Skin epidermis (tissue), 12 donors: ENCODE data around the gene ACTR2.

ENCODE experiments used
- H3K27ac ChIP-seq, 21 experiments: fragments of 200-600 bp; sonication (generic) in 11 of 21; one replicate each; pipeline ENCODE4 v1.5.0; 2020; ENCODE audit warnings: mild to moderate bottlenecking in 3 of 21, inconsistent platforms in 2 of 21, moderate library complexity in 2 of 21
- H3K4me3 ChIP-seq, 7 experiments: fragments of 200-600 bp; sonication (generic) in 2 of 7; one replicate each; pipeline ENCODE4 v1.5.0; 2020; ENCODE audit warnings: inconsistent platforms in 2 of 7, mild to moderate bottlenecking in 2 of 7, moderate library complexity in 1 of 7

Gene ACTR2

GRCh38 chr2:65276609-65277008 is 49.0 kb downstream of the ACTR2 start:
- H3K27ac ChIP-seq, result no peak overlapping the region
- no peak overlapping the region for H3K4me3 ChIP-seq

- no peak overlapping the region for H3K4me3 ChIP-seq
- no peak overlapping the region for H3K27ac ChIP-seq
These were observed 49.5 kb downstream of the ACTR2 start for GRCh38 chr2:65277118-65277517.

GRCh38 chr2:65277791-65278483 is 50.3 kb downstream of the ACTR2 start:
- Histone ChIP-seq H3K27ac (no peak overlapping the region), H3K4me3 (no peak overlapping the region)

- no peak overlapping the region for H3K27ac ChIP-seq
These were observed 50.9 kb downstream of the ACTR2 start for GRCh38 chr2:65278531-65278981.

GRCh38 chr2:65279756-65280155 is 52.1 kb downstream of the ACTR2 start:
- no peak overlapping the region for H3K27ac ChIP-seq
- no peak overlapping the region for H3K4me3 ChIP-seq

More at GRCh38 chr2:65278531-65278981, 50.9 kb downstream of the ACTR2 start:
- no peak overlapping the region for H3K4me3 ChIP-seq

GRCh38 chr2:65281627-65282351 is 54.2 kb downstream of the ACTR2 start:
- no peak overlapping the region for H3K27ac ChIP-seq

GRCh38 chr2:65282477-65283053 is 54.9 kb downstream of the ACTR2 start:
- no peak overlapping the region for H3K4me3 ChIP-seq
- H3K27ac ChIP-seq, result peak overlapping the region in 1 of 21 experiments; percentile 1

More at GRCh38 chr2:65281627-65282351, 54.2 kb downstream of the ACTR2 start:
- H3K4me3 ChIP-seq, result no peak overlapping the region

- Histone ChIP-seq H3K4me3 (no peak overlapping the region), H3K27ac (no peak overlapping the region)
These were observed 59.7 kb downstream of the ACTR2 start for GRCh38 chr2:65287364-65287763.

GRCh38 chr2:65291216-65292105 is 63.8 kb downstream of the ACTR2 start:
- no peak overlapping the region for H3K4me3 ChIP-seq
- H3K27ac ChIP-seq, result no peak overlapping the region

GRCh38 chr2:65292106-65292400 is 64.4 kb downstream of the ACTR2 start:
- Histone ChIP-seq H3K27ac (no peak overlapping the region), H3K4me3 (no peak overlapping the region)

GRCh38 chr2:65292461-65293011 is 64.9 kb downstream of the ACTR2 start:
- H3K27ac ChIP-seq, result no peak overlapping the region
- no peak overlapping the region for H3K4me3 ChIP-seq

GRCh38 chr2:65293376-65293775 is 65.7 kb downstream of the ACTR2 start:
- no peak overlapping the region for H3K27ac ChIP-seq
- H3K4me3 ChIP-seq, result no peak overlapping the region

GRCh38 chr2:65294136-65294535 is 66.5 kb downstream of the ACTR2 start:
- no peak overlapping the region for H3K27ac ChIP-seq
- no peak overlapping the region for H3K4me3 ChIP-seq

GRCh38 chr2:65294701-65295100 is 67.1 kb downstream of the ACTR2 start:
- Histone ChIP-seq H3K4me3 (no peak overlapping the region), H3K27ac (no peak overlapping the region)

GRCh38 chr2:65296971-65297370 is 69.3 kb downstream of the ACTR2 start:
- Histone ChIP-seq H3K27ac (no peak overlapping the region), H3K4me3 (no peak overlapping the region)

- H3K27ac ChIP-seq, result no peak overlapping the region
- H3K4me3 ChIP-seq, result no peak overlapping the region
These were observed 69.9 kb downstream of the ACTR2 start for GRCh38 chr2:65297544-65297943.

GRCh38 chr2:65298089-65298488 is 70.5 kb downstream of the ACTR2 start:
- H3K27ac ChIP-seq, result no peak overlapping the region
- no peak overlapping the region for H3K4me3 ChIP-seq

- no peak overlapping the region for H3K4me3 ChIP-seq
- peak overlapping the region in 6 of 21 experiments; percentile 21 to 66 (median 60) for H3K27ac ChIP-seq
These were observed 71.6 kb downstream of the ACTR2 start for GRCh38 chr2:65299246-65299645.

GRCh38 chr2:65300134-65300760 is 72.6 kb downstream of the ACTR2 start:
- H3K27ac ChIP-seq, result peak overlapping the region in 15 of 21 experiments; percentile 0 to 69 (median 49)
- no peak overlapping the region for H3K4me3 ChIP-seq
